ENCODE measurements around the gene CDKN1C.

GRCh38 chr11:2881981-2882375 lies 3.6 kb downstream of the CDKN1C start:
- TF ChIP-seq, protein P1, sequence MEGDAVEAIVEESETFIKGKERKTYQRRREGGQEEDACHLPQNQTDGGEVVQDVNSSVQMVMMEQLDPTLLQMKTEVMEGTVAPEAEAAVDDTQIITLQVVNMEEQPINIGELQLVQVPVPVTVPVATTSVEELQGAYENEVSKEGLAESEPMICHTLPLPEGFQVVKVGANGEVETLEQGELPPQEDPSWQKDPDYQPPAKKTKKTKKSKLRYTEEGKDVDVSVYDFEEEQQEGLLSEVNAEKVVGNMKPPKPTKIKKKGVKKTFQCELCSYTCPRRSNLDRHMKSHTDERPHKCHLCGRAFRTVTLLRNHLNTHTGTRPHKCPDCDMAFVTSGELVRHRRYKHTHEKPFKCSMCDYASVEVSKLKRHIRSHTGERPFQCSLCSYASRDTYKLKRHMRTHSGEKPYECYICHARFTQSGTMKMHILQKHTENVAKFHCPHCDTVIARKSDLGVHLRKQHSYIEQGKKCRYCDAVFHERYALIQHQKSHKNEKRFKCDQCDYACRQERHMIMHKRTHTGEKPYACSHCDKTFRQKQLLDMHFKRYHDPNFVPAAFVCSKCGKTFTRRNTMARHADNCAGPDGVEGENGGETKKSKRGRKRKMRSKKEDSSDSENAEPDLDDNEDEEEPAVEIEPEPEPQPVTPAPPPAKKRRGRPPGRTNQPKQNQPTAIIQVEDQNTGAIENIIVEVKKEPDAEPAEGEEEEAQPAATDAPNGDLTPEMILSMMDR (IDR thresholded peaks at IDR 0.05; ENCODE audit: poor library complexity, severe bottlenecking), result no peak
- no peak for TF ChIP-seq EZH2 (IDR thresholded peaks at IDR 0.05; ENCODE audit: borderline replicate concordance, insufficient read depth, low read length, poor library complexity, severe bottlenecking)

Data from neural cell (in vitro differentiated cells).